H9 (cell line): ENCODE measurements around the gene TMEM41A. TPM values are rescaled to one million over a fixed set of nuclear protein-coding genes. Genes with fewer than 3 reads are reported as not detected.

ENCODE experiments used
- DNase-seq: peaks from one replicate; pipeline ENCODE4 v3.0.0-alpha.2; 2017
- H2AFZ ChIP-seq: one replicate; pipeline ENCODE4 v1.6.1; 2013; ENCODE audit warnings: mild to moderate bottlenecking, low read length, control low read depth, moderate library complexity
- H2AK5ac ChIP-seq: 2 replicates; pipeline ENCODE4 v1.6.1; 2013; ENCODE audit warnings: low read length, control low read depth, mixed read lengths; ENCODE audit not compliant: insufficient read length
- H2BK120ac ChIP-seq: one replicate; pipeline ENCODE4 v1.6.1; 2013; ENCODE audit warnings: low read depth, mild to moderate bottlenecking, low read length, control low read depth, inconsistent platforms; ENCODE audit not compliant: poor library complexity, severe bottlenecking
- H2BK12ac ChIP-seq: 2 replicates; pipeline ENCODE4 v1.6.1; 2013; ENCODE audit warnings: low read length, control low read depth, mixed read lengths, low read depth; ENCODE audit not compliant: insufficient read length
- H2BK15ac ChIP-seq: 2 replicates; pipeline ENCODE4 v1.6.1; 2013; ENCODE audit warnings: low read depth, low read length, control low read depth
- H2BK20ac ChIP-seq: one replicate; pipeline ENCODE4 v1.6.1; 2013; ENCODE audit warnings: low read depth, mild to moderate bottlenecking, low read length, control low read depth, inconsistent platforms; ENCODE audit not compliant: poor library complexity, severe bottlenecking
- H2BK5ac ChIP-seq: 2 replicates; pipeline ENCODE4 v1.6.1; 2013; ENCODE audit warnings: low read length, control low read depth, mixed read lengths; ENCODE audit not compliant: insufficient read length
- H3K14ac ChIP-seq: 2 replicates; pipeline ENCODE4 v1.6.1; 2013; ENCODE audit warnings: low read length, control low read depth; ENCODE audit not compliant: insufficient read depth
- H3K18ac ChIP-seq: 2 replicates; pipeline ENCODE4 v1.6.1; 2013; ENCODE audit warnings: low read depth, mild to moderate bottlenecking, mixed read lengths, low read length, control low read depth; ENCODE audit not compliant: insufficient read length
- H3K23ac ChIP-seq: 2 replicates; pipeline ENCODE4 v1.6.1; 2013; ENCODE audit warnings: low read length, control low read depth, mixed read lengths, low read depth; ENCODE audit not compliant: insufficient read length
- H3K23me2 ChIP-seq: 2 replicates; pipeline ENCODE4 v1.6.1; 2013; ENCODE audit warnings: low read depth, mild to moderate bottlenecking, mixed read lengths, low read length, control low read depth; ENCODE audit not compliant: insufficient read length, poor library complexity, severe bottlenecking
- H3K27ac ChIP-seq: 2 replicates; pipeline ENCODE4 v1.5.1; 2013; ENCODE audit warnings: low read length, control low read depth, mixed read lengths, low read depth; ENCODE audit not compliant: insufficient read length
- H3K27me3 ChIP-seq: 2 replicates; pipeline ENCODE4 v1.6.1; 2013; ENCODE audit warnings: low read length, control low read depth, inconsistent platforms; ENCODE audit not compliant: insufficient read depth
- H3K4ac ChIP-seq: 2 replicates; pipeline ENCODE4 v1.6.1; 2013; ENCODE audit warnings: low read depth, mild to moderate bottlenecking, control low read depth, inconsistent platforms, low read length, moderate library complexity
- H3K4me1 ChIP-seq: 2 replicates; pipeline ENCODE4 v1.6.1; 2013; ENCODE audit warnings: low read length, control low read depth, inconsistent platforms; ENCODE audit not compliant: insufficient read depth
- H3K4me2 ChIP-seq: 2 replicates; pipeline ENCODE4 v1.6.1; 2013; ENCODE audit warnings: low read length, control low read depth, mixed read lengths; ENCODE audit not compliant: insufficient read length, insufficient read depth
- H3K56ac ChIP-seq: 2 replicates; pipeline ENCODE4 v1.6.1; 2013; ENCODE audit warnings: low read depth, mild to moderate bottlenecking, mixed read lengths, low read length, control low read depth; ENCODE audit not compliant: insufficient read length
- H3K79me1 ChIP-seq: 2 replicates; pipeline ENCODE4 v1.6.1; 2013; ENCODE audit warnings: low read depth, mild to moderate bottlenecking, moderate library complexity, low read length, control low read depth, inconsistent platforms; ENCODE audit not compliant: insufficient read depth, poor library complexity, severe bottlenecking
- H3K79me2 ChIP-seq: 2 replicates; pipeline ENCODE4 v1.6.1; 2013; ENCODE audit warnings: low read length, control low read depth, inconsistent platforms; ENCODE audit not compliant: insufficient read depth
- H3K9ac ChIP-seq: 2 replicates; pipeline ENCODE4 v1.6.1; 2013; ENCODE audit warnings: low read length, control low read depth, mixed read lengths; ENCODE audit not compliant: insufficient read length; ENCODE audit errors: extremely low read depth
- H3K9me3 ChIP-seq: one replicate; pipeline ENCODE4 v1.6.1; 2013; ENCODE audit warnings: low read depth, low read length, inconsistent platforms; ENCODE audit not compliant: control insufficient read depth
- H3T11ph ChIP-seq: one replicate; pipeline ENCODE4 v1.6.1; 2013; ENCODE audit warnings: mild to moderate bottlenecking, low read length, control low read depth, inconsistent platforms
- H4K20me1 ChIP-seq: one replicate; pipeline ENCODE4 v1.6.1; 2013; ENCODE audit not compliant: control insufficient read depth, insufficient read length, insufficient read depth
- H4K5ac ChIP-seq: 2 replicates; pipeline ENCODE4 v1.6.1; 2013; ENCODE audit warnings: low read depth, mild to moderate bottlenecking, mixed read lengths, low read length, control low read depth; ENCODE audit not compliant: insufficient read length
- H4K8ac ChIP-seq: replicated peaks from 2 replicates; pipeline ENCODE4 v1.6.1; 2013; ENCODE audit warnings: low read length, control low read depth, mixed read lengths, low read depth; ENCODE audit not compliant: insufficient read length
- H4K91ac ChIP-seq: 2 replicates; pipeline ENCODE4 v1.6.1; 2013; ENCODE audit warnings: low read depth, mild to moderate bottlenecking, moderate library complexity, mixed read lengths, low read length, control low read depth; ENCODE audit not compliant: insufficient read length
- H3K27ac Mint-ChIP-seq, 3 experiments: 2 replicates in 2 of 3; 3 replicates in 1 of 3; pipeline ENCODE4 v1.8.0; 2020 to 2021; ENCODE audit warnings: mixed read lengths in 3 of 3, mild to moderate bottlenecking in 1 of 3, moderate library complexity in 1 of 3
- H3K27me3 Mint-ChIP-seq: 2 replicates; pipeline ENCODE4 v1.8.0; 2021; ENCODE audit warnings: low read depth, mild to moderate bottlenecking, moderate library complexity, mixed read lengths
- H3K36me3 Mint-ChIP-seq, 3 experiments: 2 replicates in 2 of 3; 3 replicates in 1 of 3; pipeline ENCODE4 v1.8.0; 2020 to 2021; ENCODE audit warnings: low read depth in 3 of 3, mixed read lengths in 3 of 3; ENCODE audit not compliant: insufficient read depth in 1 of 3
- H3K4me1 Mint-ChIP-seq, 2 experiments: 2 replicates each; pipeline ENCODE4 v1.8.0; 2020; ENCODE audit warnings: mixed read lengths in 2 of 2
- H3K4me3 Mint-ChIP-seq, 2 experiments: 2 replicates in 1 of 2; 3 replicates in 1 of 2; pipeline ENCODE4 v1.8.0; 2020 to 2021; ENCODE audit warnings: mild to moderate bottlenecking in 2 of 2, mixed read lengths in 2 of 2, moderate library complexity in 1 of 2
- H3K9me3 Mint-ChIP-seq, 2 experiments: 2 replicates in 1 of 2; 3 replicates in 1 of 2; pipeline ENCODE4 v1.8.0; 2020; ENCODE audit warnings: mild to moderate bottlenecking in 2 of 2, mixed read lengths in 2 of 2, moderate library complexity in 1 of 2
- WGBS: extraction: QIAGEN DNeasy Blood & Tissue Kit; methylation state at CpG from one replicate; pipeline ENCODE4 v1.1.7; 2013; ENCODE audit warnings: missing lambda C conversion rate, low lambda C conversion rate, mixed read lengths; ENCODE audit not compliant: insufficient read length; ENCODE audit errors: extremely low coverage; 5-methylcytosine and 5-hydroxymethylcytosine counted together
- total RNA-seq: library from RNA; stranded (reverse); gene quantifications from 2 replicates; pipeline ENCODE4 v1.2.1, GENCODE V29; 2021
- TF ChIP-seq, protein P1 (sequence below): fragments of 200-600 bp; sonication (generic); conservative IDR thresholded peaks from 3 replicates; pipeline ENCODE4 v1.8.0; 2021; ENCODE audit warnings: antibody characterized with exemption, mild to moderate bottlenecking

The TMEM41A gene
- total RNA-seq, 1 experiment from 2014 or later, result 23.9 TPM

GRCh38 chr3:185527364-185527763 is 28.5 kb upstream of the TMEM41A start:
- Histone ChIP-seq H2BK15ac (no peak overlapping the region), H4K20me1 (no peaks in the 10 kb centered on the region), H3K4me2 (no peak overlapping the region), H3K4me1 (no peaks in the 10 kb centered on the region), H3K27ac (no peak overlapping the region), H2AFZ (no peak overlapping the region), H2AK5ac (no peak overlapping the region), H3K79me1 (no peaks in the 10 kb centered on the region), H3K4ac (no peak overlapping the region), H4K8ac (no peak overlapping the region), H3K14ac (no peak overlapping the region), H2BK12ac (no peak overlapping the region), H3K23ac (no peak overlapping the region), H4K5ac (no peak overlapping the region), H3K18ac (no peak overlapping the region), H3K27me3 (no peaks in the 10 kb centered on the region), H4K91ac (no peak overlapping the region), H3K23me2 (no peaks in the 10 kb centered on the region), H3K9me3 (no peaks in the 10 kb centered on the region), H3K56ac (no peak overlapping the region), H3K9ac (no peak overlapping the region), H3T11ph (no peak overlapping the region), H2BK20ac (no peak overlapping the region), H2BK5ac (no peak overlapping the region), H3K79me2 (no peaks in the 10 kb centered on the region), H2BK120ac (no peak overlapping the region)
- Mint-ChIP-seq H3K4me3 (no peak overlapping the region), H3K27ac (no peak overlapping the region), H3K9me3 (no peaks in the 10 kb centered on the region), H3K27me3 (peaks cover 2% of the 10 kb centered on the region; the same call in 1 of the 2 replicates), H3K36me3 (no peaks in the 10 kb centered on the region), H3K4me1 (no peaks in the 10 kb centered on the region)
- no CpG with 5 or more reads among the region's 9 CpGs for WGBS
- no peak for DNase-seq
- TF ChIP-seq, protein P1, sequence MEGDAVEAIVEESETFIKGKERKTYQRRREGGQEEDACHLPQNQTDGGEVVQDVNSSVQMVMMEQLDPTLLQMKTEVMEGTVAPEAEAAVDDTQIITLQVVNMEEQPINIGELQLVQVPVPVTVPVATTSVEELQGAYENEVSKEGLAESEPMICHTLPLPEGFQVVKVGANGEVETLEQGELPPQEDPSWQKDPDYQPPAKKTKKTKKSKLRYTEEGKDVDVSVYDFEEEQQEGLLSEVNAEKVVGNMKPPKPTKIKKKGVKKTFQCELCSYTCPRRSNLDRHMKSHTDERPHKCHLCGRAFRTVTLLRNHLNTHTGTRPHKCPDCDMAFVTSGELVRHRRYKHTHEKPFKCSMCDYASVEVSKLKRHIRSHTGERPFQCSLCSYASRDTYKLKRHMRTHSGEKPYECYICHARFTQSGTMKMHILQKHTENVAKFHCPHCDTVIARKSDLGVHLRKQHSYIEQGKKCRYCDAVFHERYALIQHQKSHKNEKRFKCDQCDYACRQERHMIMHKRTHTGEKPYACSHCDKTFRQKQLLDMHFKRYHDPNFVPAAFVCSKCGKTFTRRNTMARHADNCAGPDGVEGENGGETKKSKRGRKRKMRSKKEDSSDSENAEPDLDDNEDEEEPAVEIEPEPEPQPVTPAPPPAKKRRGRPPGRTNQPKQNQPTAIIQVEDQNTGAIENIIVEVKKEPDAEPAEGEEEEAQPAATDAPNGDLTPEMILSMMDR, result no peak
